ENCODE data around the gene ZNF593.

ZNF593 gene

GRCh38 chr1:26210147-26210870 is 40.6 kb downstream of the ZNF593 start:
- no peak for DNase-seq (ENCODE audit: low spot score)

GRCh38 chr1:26212726-26213125 is 43.0 kb downstream of the ZNF593 start:
- no peak for DNase-seq (ENCODE audit: low spot score)

GRCh38 chr1:26213335-26213905 is 43.7 kb downstream of the ZNF593 start:
- no peak for DNase-seq (ENCODE audit: low spot score)

GRCh38 chr1:26215246-26215645 is 45.5 kb downstream of the ZNF593 start:
- no peak for DNase-seq (ENCODE audit: low spot score)

GRCh38 chr1:26218906-26219494 is 49.3 kb downstream of the ZNF593 start:
- DNase-seq (ENCODE audit: low spot score), result no peak

Data from left forelimb (tissue), 1 donor.